GM21786 (cell line): ENCODE results near the gene POLH.
"Not testable (repeated sequence)": the region's sequence is repeated elsewhere in the genome, so short reads cannot be mapped to it uniquely, and the experiment has no call there.

Experiments used
- ATAC-seq: cut with Tn5 transposase; IDR thresholded peaks from one replicate; pipeline ENCODE4 v1.9.1; 2021; ENCODE audit not compliant: unreplicated experiment

Gene POLH

GRCh38 chr6:43629505-43630300, 53.7 kb downstream of the POLH start:
- peak; percentile 65 for ATAC-seq

DNA sequence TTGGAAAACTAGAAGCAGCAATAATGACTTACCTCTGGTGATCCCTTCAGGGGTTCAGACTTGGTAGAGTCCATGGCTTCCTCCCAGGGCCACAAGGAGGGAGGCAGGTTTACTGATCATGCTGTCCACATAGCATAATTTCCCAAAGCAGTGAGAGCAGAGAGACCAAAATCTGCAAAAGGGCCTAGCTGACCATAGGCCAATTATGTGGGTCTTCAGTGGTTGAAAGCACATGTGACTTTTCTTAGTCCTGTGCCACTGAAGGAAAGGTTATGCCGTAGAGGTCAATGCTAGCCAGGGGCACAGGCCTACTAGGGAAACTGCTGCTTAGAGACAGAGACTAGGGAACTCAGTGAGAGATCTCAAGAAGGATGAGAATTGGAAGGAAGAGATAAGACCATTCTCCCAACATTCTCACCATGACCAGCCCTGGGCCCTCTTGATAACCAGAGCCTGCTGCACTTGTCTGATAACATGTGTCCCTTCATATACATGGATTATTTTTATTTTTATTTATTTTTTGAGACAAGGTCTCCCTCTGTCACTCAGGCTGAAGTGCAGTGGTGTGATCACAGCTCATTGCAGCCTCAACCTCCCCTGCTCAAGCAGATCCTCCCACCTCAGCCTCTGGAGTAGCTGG, 55.1 kb downstream of the POLH start:
- no peak for ATAC-seq

DNA sequence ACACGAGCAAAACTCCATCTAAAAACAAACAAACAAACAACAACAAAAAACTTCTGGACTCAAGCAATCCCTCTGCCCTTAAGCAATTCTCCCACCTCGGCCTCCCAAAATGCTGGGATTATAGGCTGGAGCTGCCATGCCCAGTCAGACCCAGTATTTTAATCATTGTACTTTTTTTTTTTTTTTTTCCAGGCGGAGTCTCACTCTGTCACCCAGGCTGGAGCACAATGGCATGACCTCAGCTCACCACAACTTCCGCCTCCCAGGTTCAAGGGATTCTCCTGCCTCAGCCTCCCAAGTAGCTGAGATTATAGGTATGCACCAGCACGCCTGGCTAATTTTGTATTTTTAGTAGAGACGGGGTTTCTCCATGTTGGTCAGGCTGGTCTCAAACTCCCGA, 57.0 kb downstream of the POLH start:
- not testable (repeated sequence) for ATAC-seq

GRCh38 chr6:43634702-43635303, 58.8 kb downstream of the POLH start:
- no peak for ATAC-seq

GRCh38 chr6:43635387-43636307, 59.7 kb downstream of the POLH start, which contains the start of gene MAD2L1BP:
Gene MAD2L1BP, plus strand, starts transcription at chr6:43635840. Its CDS starts 36 bp downstream, at chr6:43635876.
- peak; percentile 81 for ATAC-seq

DNA sequence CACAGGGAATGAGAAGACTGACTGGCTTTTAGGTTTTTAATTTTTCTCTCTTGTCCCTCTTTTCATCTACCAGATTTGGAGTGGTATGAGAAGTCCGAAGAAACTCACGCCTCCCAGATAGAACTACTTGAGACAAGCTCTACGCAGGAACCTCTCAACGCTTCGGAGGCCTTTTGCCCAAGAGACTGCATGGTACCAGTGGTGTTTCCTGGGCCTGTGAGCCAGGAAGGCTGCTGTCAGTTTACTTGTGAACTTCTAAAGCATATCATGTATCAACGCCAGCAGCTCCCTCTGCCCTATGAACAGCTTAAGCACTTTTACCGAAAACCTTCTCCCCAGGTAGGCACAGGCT, 60.3 kb downstream of the POLH start:
- ATAC-seq, result no peak

DNA sequence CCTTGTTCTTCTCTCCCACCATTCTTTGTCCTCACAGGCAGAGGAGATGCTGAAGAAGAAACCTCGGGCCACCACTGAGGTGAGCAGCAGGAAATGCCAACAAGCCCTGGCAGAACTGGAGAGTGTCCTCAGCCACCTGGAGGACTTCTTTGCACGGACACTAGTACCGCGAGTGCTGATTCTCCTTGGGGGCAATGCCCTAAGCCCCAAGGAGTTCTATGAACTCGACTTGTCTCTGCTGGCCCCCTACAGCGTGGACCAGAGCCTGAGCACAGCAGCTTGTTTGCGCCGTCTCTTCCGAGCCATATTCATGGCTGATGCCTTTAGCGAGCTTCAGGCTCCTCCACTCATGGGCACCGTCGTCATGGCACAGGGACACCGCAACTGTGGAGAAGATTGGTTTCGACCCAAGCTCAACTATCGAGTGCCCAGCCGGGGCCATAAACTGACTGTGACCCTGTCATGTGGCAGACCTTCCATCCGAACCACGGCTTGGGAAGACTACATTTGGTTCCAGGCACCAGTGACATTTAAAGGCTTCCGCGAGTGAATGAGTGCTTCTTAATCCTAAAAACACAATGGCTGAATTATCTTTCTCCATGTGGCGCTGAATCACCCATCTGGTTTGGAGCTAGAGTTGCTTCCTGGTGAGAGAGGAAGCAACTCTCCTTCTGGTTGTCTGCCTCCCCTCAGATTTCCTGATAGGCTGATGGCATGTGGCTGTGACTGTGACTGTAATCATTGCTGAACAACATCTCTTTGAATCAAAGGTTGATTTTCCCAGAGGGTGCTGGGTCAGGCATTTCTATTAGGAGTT, 64.2 kb downstream of the POLH start:
- no peak for ATAC-seq

- peak; percentile 55 for ATAC-seq
These were observed 69.1 kb downstream of the POLH start, which contains the start of gene RSPH9 for GRCh38 chr6:43644940-43645612. Gene RSPH9, plus strand, starts transcription at chr6:43645036. Its CDS starts 63 bp downstream, at chr6:43645099.

- no peak for ATAC-seq
These were observed 69.6 kb downstream of the POLH start for GRCh38 chr6:43645613-43645964.

- ATAC-seq, result no peak
These were observed 71.6 kb downstream of the POLH start for GRCh38 chr6:43647613-43648012.

- ATAC-seq, result no peak
These were observed 72.3 kb downstream of the POLH start for GRCh38 chr6:43648248-43648647.

DNA sequence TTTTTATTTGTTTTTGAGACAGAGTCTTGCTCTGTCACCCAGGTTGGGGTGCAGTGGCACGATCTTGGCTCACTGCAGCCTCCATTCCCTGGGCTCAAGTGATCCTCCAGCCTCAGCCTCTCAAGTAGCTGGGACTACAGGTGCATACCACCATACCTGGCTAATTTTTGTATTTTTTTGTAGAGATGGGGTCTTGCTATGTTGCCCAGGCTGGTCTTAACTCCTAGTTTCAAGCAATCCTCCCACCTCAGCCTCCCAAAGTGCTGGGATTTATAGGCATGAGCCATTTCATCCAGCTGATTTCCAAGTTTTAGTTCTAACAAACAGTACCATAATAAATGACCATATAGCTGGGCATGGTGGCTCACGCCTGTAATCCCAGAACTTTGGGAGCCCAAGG, 76.8 kb downstream of the POLH start:
- not testable (repeated sequence) for ATAC-seq

DNA sequence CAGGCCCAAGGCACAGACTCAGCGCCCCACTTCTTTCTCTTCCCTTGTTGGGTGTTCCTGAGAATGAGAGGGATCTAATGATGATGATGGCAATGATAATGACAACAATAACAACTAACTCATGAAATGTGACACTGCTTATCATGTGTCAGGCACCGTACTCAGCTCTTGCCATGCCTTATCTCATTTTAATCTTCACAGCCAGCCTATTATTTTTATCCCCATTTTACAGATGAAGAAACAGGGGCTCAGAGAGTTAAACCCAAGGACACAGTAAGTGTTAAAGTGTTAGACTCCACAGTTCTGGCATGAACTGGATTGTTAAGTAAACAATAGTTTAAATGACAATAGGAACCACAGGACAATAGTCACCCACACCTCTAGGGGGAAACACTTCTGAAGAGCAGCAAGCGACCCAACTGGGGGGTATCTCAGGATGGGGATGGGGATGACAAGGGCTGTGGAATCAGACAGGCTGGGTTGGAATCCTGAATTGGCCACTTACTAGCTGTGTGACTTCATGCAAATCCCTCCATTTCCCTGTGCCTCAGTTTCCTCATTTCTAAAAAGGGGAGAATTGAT, 81.3 kb downstream of the POLH start:
- ATAC-seq, result no peak

- no peak for ATAC-seq
These were observed 82.2 kb downstream of the POLH start for GRCh38 chr6:43658161-43658560.

DNA sequence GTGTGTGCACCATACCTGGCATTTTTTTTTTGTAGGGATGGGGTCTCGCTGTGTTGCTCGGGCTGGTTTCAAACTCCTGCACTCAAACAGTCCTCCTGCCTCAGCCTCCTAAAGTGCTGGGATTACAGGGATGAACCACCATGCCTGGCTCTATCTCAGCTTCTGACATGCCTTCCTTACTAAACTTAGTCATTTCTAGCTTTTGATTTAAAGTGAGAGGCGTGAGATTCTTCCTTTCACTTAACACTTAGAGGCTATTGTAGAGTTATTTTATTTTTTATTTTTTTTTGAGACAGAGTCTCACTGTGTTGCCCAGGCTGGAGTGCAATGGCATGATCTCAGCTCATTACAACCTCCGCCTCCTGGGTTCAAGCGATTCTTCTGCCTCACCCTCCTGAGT, 87.0 kb downstream of the POLH start:
- ATAC-seq, result not testable (repeated sequence)
